IMR-90 (cell line): Measurements from ENCODE around the gene GNAZ.

ENCODE experiments used
- CTCF ChIP-seq: conservative IDR thresholded peaks from 2 replicates; pipeline ENCODE4 v1.5.1; 2012; ENCODE audit warnings: mild to moderate bottlenecking, low read depth, low read length, improper control_type of control experiment
- MAFK ChIP-seq: IDR thresholded peaks from 2 replicates; pipeline ENCODE4 v1.6.1; 2012; ENCODE audit warnings: low read depth, low read length, improper control_type of control experiment
- MAZ ChIP-seq: IDR thresholded peaks from 2 replicates; pipeline ENCODE4 v1.6.1; 2012; ENCODE audit warnings: low read depth, mild to moderate bottlenecking, low read length, improper control_type of control experiment, moderate library complexity, borderline replicate concordance
- POLR2A ChIP-seq: IDR thresholded peaks from 2 replicates; pipeline ENCODE4 v1.6.1; 2012; ENCODE audit warnings: mild to moderate bottlenecking, low read depth, low read length
- RAD21 ChIP-seq: IDR thresholded peaks from 2 replicates; pipeline ENCODE4 v1.6.1; 2012; ENCODE audit warnings: low read length, improper control_type of control experiment
- RFX5 ChIP-seq: IDR thresholded peaks from 2 replicates; pipeline ENCODE4 v1.8.0; 2012; ENCODE audit warnings: low read depth, mild to moderate bottlenecking, low read length, moderate library complexity
- SMC3 ChIP-seq: fragments of 150-350 bp; IDR thresholded peaks from 2 replicates; pipeline ENCODE4 v1.6.1; 2016; ENCODE audit warnings: low read depth, mild to moderate bottlenecking, antibody characterized with exemption, low read length, moderate library complexity
- TF ChIP-seq, protein P1 (sequence below): fragments of 150-350 bp; IDR thresholded peaks from 2 replicates; pipeline ENCODE4 v1.6.1; 2016; ENCODE audit warnings: low read depth, mild to moderate bottlenecking, low read length, moderate library complexity, borderline replicate concordance

- TF ChIP-seq SMC3 (no peak), MAFK (no peak), RAD21 (no peak), MAZ (no peak), POLR2A (no peak), RFX5 (no peak), CTCF (no peak)
- TF ChIP-seq, protein P1, sequence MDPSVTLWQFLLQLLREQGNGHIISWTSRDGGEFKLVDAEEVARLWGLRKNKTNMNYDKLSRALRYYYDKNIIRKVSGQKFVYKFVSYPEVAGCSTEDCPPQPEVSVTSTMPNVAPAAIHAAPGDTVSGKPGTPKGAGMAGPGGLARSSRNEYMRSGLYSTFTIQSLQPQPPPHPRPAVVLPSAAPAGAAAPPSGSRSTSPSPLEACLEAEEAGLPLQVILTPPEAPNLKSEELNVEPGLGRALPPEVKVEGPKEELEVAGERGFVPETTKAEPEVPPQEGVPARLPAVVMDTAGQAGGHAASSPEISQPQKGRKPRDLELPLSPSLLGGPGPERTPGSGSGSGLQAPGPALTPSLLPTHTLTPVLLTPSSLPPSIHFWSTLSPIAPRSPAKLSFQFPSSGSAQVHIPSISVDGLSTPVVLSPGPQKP = no peak
These were observed 8.1 kb downstream of the GNAZ start for GRCh38 chr22:23078462-23078787.
